Measurements from ENCODE around the gene RGL3.
A peak's percentile ranks its signal among the peaks of the same experiment; 100 is the strongest.

- TF ChIP-seq CTCF (conservative IDR thresholded peaks at IDR 0.05; ENCODE audit: low read length), result peak; percentile 61
- TF ChIP-seq EZH2phosphoT487 (IDR thresholded peaks at IDR 0.05; ENCODE audit: borderline replicate concordance, low read depth, low read length), result no peak
Measured at GRCh38 chr19:11346104-11346940, 72.8 kb downstream of the RGL3 start, which contains the start of the genes CCDC159 and TMEM205.

Data from OCI-LY7 (cell line).